ENCODE data around the gene ARGLU1.

- TF ChIP-seq CTCF (IDR thresholded peaks at IDR 0.05) (no peak), POLR2A (IDR thresholded peaks at IDR 0.05) (no peak)
These were observed 64.0 kb downstream of the ARGLU1 start for GRCh38 chr13:106503730-106504453.
